GM06990 (cell line): ENCODE measurements around the gene KRT3.

Experiments
- DNase-seq: peaks from one replicate; pipeline ENCODE4 v3.0.0-alpha.2; 2011; ENCODE audit not compliant: insufficient read length; ENCODE audit errors: extremely low read depth
- H3K27me3 ChIP-seq: replicated peaks from 2 replicates; pipeline ENCODE4 v1.6.0; 2011; ENCODE audit warnings: low read length; ENCODE audit not compliant: control insufficient read depth, insufficient read depth
- H3K36me3 ChIP-seq: 2 replicates; pipeline ENCODE4 v1.5.1; 2011; ENCODE audit warnings: low read length; ENCODE audit not compliant: control insufficient read depth, insufficient read depth
- H3K4me3 ChIP-seq: replicated peaks from 2 replicates; pipeline ENCODE4 v1.5.1; 2011; ENCODE audit warnings: low read depth, mild to moderate bottlenecking, control low read depth, low read length
- CTCF ChIP-seq: IDR thresholded peaks from 2 replicates; pipeline ENCODE4 v1.5.1; 2011; ENCODE audit warnings: low read length, control low read depth, mild to moderate bottlenecking, inconsistent platforms; ENCODE audit not compliant: insufficient read depth, poor library complexity, severe bottlenecking

KRT3 gene

GRCh38 chr12:52806169-52806811, 10.4 kb upstream of the KRT3 start:
- no peaks in the 10 kb centered on the region for H3K36me3 ChIP-seq
- no peak overlapping the region for H3K4me3 ChIP-seq
- H3K27me3 ChIP-seq, result no peaks in the 10 kb centered on the region; the same call in none of the 2 replicates
- no peak for TF ChIP-seq CTCF
- DNase-seq, result no peak

- DNase-seq, result no peak
- TF ChIP-seq CTCF, result no peak
- Histone ChIP-seq H3K27me3 (no peaks in the 10 kb centered on the region; the same call in none of the 2 replicates), H3K4me3 (no peak overlapping the region), H3K36me3 (no peaks in the 10 kb centered on the region)
Measured at GRCh38 chr12:52805739-52806138, 9.8 kb upstream of the KRT3 start.

- Histone ChIP-seq H3K27me3 (no peaks in the 10 kb centered on the region; the same call in none of the 2 replicates), H3K36me3 (no peaks in the 10 kb centered on the region), H3K4me3 (no peak overlapping the region)
- TF ChIP-seq CTCF, result no peak
- no peak for DNase-seq
Measured at GRCh38 chr12:52805000-52805399, 9.1 kb upstream of the KRT3 start.

- Histone ChIP-seq H3K36me3 (no peaks in the 10 kb centered on the region), H3K27me3 (no peaks in the 10 kb centered on the region; the same call in none of the 2 replicates), H3K4me3 (no peak overlapping the region)
- no peak for DNase-seq
- no peak for TF ChIP-seq CTCF
Measured at GRCh38 chr12:52802442-52802841, 6.5 kb upstream of the KRT3 start.

- H3K27me3 ChIP-seq, result no peaks in the 10 kb centered on the region; the same call in none of the 2 replicates
- no peak overlapping the region for H3K4me3 ChIP-seq
- H3K36me3 ChIP-seq, result no peaks in the 10 kb centered on the region
- no peak for TF ChIP-seq CTCF
- no peak for DNase-seq
Measured at GRCh38 chr12:52801773-52802172, 5.9 kb upstream of the KRT3 start.

GRCh38 chr12:52800259-52800917, 4.5 kb upstream of the KRT3 start:
- no peak overlapping the region for H3K4me3 ChIP-seq
- no peak for DNase-seq
- H3K27me3 ChIP-seq, result no peaks in the 10 kb centered on the region; the same call in none of the 2 replicates
- no peaks in the 10 kb centered on the region for H3K36me3 ChIP-seq
- no peak for TF ChIP-seq CTCF
